Measurements from ENCODE around the gene ARHGEF16.

ARHGEF16 gene

GRCh38 chr1:3439346-3440299 is 14.8 kb upstream of the ARHGEF16 start:
- no peak for DNase-seq

DNA sequence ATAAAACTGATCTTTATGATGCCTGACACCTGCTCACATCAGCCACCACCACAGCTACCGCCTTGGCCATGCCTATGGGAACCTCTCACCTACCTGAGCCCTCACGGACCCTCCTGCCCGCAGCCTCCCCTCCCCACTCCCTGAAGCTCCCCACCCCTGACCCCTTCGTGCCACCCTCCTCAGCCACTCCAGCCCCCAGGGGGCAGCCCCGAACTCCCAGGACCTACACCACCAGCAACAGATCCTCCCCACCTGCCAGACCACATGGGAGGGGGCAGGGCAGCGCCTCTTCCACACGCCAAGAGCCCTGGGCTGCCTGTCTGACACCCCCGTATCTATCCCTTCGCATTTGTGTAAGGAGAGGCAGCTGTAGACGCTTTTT is 14.2 kb upstream of the ARHGEF16 start:
- no peak for DNase-seq

- no peak for DNase-seq
These were observed 13.6 kb upstream of the ARHGEF16 start for GRCh38 chr1:3440711-3441409.

DNA sequence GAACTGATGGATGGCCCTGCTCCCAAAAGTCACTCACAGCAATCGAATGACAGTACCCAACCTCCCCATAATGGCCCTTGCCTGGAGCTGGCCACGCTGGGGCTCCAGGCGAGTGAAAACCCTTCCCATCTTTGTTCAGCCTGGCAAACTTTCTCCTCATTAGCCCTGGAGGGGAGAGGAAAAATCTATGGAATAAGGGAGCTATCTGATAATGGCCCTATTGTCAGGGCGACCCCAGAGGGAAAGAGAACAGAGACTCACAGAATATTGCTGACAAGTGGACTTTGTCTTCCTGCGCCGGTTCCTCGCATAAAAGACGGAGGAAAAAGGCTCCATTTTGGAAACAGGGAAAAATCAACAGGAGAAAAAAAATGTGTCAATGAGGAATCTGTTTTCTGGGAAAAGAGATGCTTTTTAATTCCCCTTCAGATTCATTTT is 13.0 kb upstream of the ARHGEF16 start:
- DNase-seq: no peak

GRCh38 chr1:3441880-3442279 is 12.6 kb upstream of the ARHGEF16 start:
- no peak for DNase-seq

- DNase-seq: no peak
These were observed 12.1 kb upstream of the ARHGEF16 start for GRCh38 chr1:3442331-3442730.

- DNase-seq: no peak
These were observed 11.6 kb upstream of the ARHGEF16 start for GRCh38 chr1:3442901-3443300.

DNA sequence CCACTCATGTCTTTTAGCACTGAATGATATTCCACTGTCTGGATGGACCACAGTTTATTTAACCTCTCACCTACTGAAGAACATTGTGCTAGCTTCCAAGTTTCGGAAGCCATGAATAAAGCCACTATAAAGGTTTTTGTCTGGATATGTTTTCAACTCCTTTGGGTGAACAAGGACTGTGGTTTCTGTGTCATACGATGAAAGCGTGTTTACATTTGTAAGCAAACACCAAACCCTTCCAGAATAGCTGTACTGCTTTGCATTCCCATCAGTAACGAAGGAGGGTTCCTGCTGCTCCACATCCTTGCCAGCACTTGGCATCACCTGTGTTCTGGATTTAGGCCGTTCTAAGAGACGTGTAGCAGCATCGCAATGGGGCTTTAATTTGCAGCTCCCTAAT is 10.7 kb upstream of the ARHGEF16 start:
- no peak for DNase-seq

- DNase-seq: no peak
These were observed 10.2 kb upstream of the ARHGEF16 start for GRCh38 chr1:3444298-3444697.

GRCh38 chr1:3444736-3445135 is 9.7 kb upstream of the ARHGEF16 start:
- DNase-seq: no peak

- no peak for DNase-seq
These were observed 4.1 kb upstream of the ARHGEF16 start for GRCh38 chr1:3450202-3450863.

DNA sequence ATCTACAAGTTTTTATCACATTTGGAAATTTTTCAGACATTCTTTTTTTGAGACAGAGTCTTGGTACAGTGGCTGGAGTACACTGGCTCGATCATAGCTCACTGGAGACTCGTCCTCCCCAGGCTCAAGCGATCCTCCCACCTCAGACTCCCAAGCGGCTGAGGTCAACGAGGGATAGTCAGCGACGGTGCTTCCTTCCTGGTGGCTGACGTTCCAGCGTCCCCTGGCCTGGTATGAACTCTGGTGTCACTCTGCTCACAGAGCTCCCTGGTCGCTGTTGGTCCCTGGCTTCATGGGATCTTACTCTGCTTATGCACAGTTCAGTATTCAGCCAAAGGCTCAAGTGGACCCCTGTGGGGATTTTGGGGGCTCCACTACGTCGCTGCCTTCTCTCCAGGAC is 3.5 kb upstream of the ARHGEF16 start:
- DNase-seq: no peak

DNA sequence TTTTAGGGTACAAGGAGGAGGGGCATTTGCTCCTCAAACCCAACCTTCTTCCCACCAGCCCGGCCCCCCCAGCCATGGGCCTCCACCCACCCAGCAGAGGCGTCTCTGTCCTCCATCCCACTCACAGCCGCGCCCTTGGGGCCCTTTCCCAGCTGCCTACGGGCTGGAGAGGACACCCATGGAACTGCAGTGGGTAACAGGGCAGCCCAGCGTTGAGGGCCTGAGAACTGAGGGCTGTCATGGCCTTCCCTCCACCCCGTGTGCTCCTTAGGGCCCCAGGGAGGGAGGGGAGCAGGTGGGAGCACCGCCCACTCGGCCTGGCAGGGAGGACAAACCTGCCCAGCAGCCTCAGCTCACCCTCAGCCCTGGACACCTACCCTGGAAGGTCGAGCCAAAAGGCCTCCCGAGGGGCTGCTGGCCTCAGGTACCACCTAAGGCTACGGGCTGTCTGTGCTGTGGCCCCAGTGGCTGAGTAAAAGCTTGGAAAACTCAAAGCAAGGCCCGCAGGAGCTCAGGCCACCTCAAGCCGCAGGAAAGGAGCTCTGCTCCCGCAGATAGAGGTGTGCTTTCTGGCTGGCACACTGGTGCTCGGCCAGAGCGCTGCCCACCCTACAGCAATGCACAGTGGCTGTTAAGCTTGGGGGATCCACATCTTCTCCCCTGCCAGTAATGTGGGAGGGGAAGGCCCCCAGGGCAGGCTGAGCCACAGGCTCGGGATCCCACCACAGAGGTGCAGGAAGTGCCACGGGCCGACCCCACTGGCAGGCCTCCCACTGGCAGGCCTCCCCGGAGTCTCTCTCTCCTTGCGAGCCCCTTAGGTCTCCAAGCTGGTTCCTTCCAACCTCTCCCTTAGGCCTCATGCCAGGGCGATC is 2.2 kb upstream of the ARHGEF16 start:
- DNase-seq: no peak

GRCh38 chr1:3452866-3453175 is 1.6 kb upstream of the ARHGEF16 start:
- no peak for DNase-seq

- peak; percentile 2 to 19 for DNase-seq
These were observed 1.2 kb upstream of the ARHGEF16 start for GRCh38 chr1:3453203-3453761.

DNA sequence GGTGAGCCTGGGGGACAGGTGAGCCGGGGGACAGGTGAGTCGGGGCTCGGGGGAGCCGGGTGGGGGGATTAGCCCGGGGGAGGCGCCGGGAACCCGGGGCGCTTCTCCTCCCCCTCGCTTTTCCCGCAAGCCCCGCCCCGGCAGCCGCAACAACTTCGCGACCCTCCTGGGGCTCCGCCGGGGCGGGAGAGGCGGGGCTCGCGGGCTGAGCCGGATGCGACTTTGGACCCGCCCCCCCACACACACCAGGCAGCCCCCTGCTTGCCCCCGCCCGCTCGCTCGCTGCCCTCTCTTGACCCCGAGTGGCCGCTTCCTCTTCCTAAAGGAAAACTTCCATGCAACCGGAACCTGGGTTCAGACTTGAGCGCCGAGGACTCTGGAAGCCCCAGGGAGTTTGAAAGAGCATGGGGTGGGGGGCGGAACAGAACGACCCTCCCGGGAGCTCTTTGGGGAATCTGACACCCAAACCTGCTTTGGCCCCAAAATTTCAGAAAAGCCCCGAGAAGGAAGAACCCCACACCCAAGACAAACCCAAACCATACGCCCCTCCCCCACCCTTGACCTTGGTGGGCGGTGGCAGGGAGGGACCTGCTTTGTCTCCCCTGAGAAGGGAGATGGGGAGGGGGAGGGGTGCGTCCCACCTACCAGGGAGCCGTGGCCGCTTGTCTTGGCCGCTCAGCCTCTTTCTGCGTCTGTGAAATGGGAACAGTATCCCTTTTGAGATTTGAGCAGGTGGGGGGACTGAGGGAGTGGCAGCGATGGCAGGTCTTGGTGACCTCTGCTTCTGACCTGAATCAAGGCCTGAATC is 550 bp downstream of the ARHGEF16 start:
- DNase-seq: no peak

GRCh38 chr1:3455670-3456448 is 1.4 kb downstream of the ARHGEF16 start:
- DNase-seq: no peak

DNA sequence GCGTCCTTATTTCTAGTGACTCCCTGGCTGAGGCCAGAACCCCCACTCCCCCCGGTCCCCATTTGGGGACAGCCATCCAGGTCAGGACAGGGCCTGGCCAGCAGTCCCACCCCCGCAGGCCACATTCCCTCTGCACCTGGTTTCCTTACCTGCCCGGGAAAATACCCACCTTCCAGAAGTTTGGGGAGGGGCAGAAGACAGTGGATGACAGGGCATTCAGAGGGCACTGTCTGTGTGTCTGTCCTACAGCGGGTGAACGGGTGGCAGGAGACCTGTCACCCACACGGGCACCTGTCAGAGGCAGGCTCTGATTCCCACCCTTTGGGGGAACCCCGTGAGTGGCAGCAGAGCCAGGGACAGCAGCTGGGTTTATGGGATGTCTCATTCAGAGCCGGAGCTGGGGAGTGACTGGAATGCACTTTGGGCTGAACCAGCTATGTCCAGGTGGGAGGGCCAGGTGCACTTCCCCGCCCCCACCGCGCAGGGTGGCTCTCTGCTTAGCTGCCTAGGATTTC is 2.0 kb downstream of the ARHGEF16 start:
- no peak for DNase-seq

- DNase-seq: no peak
These were observed 2.8 kb downstream of the ARHGEF16 start for GRCh38 chr1:3456964-3457909.

All from NCI-H187 (cell line).